MCF 10A (cell line): ENCODE measurements around the gene NDUFV3. TPM values are rescaled to one million over a fixed set of nuclear protein-coding genes. Genes with fewer than 3 reads are reported as not detected.
"Not testable (repeated sequence)": the region's sequence is repeated elsewhere in the genome, so short reads cannot be mapped to it uniquely, and the experiment has no call there.

Source experiments
- BruUV-seq: library from RNA; stranded (reverse); fragments of 400-500 nt; replicated peaks from 2 replicates; lab custom pipeline; 2021; lab: Mats Ljungman, UMichigan
- CTCF ChIA-PET: fragments of 300-600 bp; sonication (Branson Sonifier 250); formaldehyde crosslinking; extraction: SDS; loops from one replicate; lab custom pipeline; 2021; ENCODE audit warnings: antibody characterized with exemption, inconsistent platforms; lab: Yijun Ruan, JAX
- POLR2A ChIA-PET: fragments of 300-600, 350-650 bp; sonication (Branson Sonifier 250); formaldehyde crosslinking; extraction: SDS; loops from one replicate; lab custom pipeline; 2020; ENCODE audit warnings: antibody characterized with exemption, inconsistent platforms; lab: Yijun Ruan, JAX
- DNase-seq: peaks from one replicate; pipeline ENCODE4 v3.0.0-alpha.2; 2018; ENCODE audit not compliant: unreplicated experiment
- H3K27ac Mint-ChIP-seq: one replicate; pipeline ENCODE4 v1.8.0; 2022; ENCODE audit warnings: mild to moderate bottlenecking, low read depth, mixed read lengths; ENCODE audit not compliant: unreplicated experiment
- H3K27me3 Mint-ChIP-seq: one replicate; pipeline ENCODE4 v1.8.0; 2022; ENCODE audit warnings: mixed read lengths; ENCODE audit not compliant: insufficient read depth, unreplicated experiment
- H3K36me3 Mint-ChIP-seq: one replicate; pipeline ENCODE4 v1.8.0; 2022; ENCODE audit warnings: mild to moderate bottlenecking, moderate library complexity, mixed read lengths; ENCODE audit not compliant: insufficient read depth, unreplicated experiment
- H3K4me1 Mint-ChIP-seq: one replicate; pipeline ENCODE4 v1.8.0; 2022; ENCODE audit warnings: mixed read lengths; ENCODE audit not compliant: insufficient read depth, unreplicated experiment
- H3K4me3 Mint-ChIP-seq: one replicate; pipeline ENCODE4 v1.8.0; 2022; ENCODE audit warnings: mild to moderate bottlenecking, moderate library complexity, mixed read lengths; ENCODE audit not compliant: unreplicated experiment
- H3K9me3 Mint-ChIP-seq: one replicate; pipeline ENCODE4 v1.8.0; 2022; ENCODE audit warnings: mixed read lengths; ENCODE audit not compliant: unreplicated experiment
- intact Hi-C: fragments of 100-400 bp; cut with micrococcal nuclease; formaldehyde crosslinking; loops from 2 replicates; pipeline ENCODE4 v1.14.1; 2022
- total RNA-seq: library from RNA; stranded (reverse); gene quantifications from 2 replicates; pipeline ENCODE4 v1.2.3, GENCODE V29; 2022
- TF ChIP-seq, protein P1 (sequence below): fragments of 200-600 bp; IDR thresholded peaks from one replicate; pipeline ENCODE4 v1.8.0; 2022; ENCODE audit warnings: antibody characterized with exemption, mild to moderate bottlenecking; ENCODE audit not compliant: unreplicated experiment

The NDUFV3 gene
- total RNA-seq, 1 experiment from 2014 or later: 70.0 TPM

DNA sequence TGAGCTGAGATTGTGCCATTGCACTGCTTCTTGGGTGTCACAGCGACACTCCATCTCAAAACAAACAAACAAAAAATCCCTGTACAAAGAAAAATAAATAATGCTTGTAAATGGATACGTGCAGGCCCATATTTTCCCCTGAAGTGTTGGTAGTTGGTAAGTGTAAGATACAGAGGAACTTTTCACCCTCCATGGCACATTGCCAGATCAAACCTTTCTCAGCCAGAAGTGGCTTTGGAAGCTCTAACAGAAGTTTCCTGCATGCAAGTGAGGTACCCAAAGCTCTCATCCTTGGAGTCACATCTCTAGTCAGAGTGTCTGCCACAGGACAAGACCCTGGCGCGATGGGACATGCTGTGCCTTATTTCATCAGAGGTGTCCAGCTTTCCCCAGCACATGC is 7.3 kb downstream of the NDUFV3 start:
- intact Hi-C loops: no loop called here
- CTCF ChIA-PET: interaction anchor here (0.6 kb wide), 1 partner anchor 16 kb away, joined by 5 read pairs; no protein-coding TSS in a partner anchor
- H3K4me1 Mint-ChIP-seq: no peaks in the 10 kb centered on the region

DNA sequence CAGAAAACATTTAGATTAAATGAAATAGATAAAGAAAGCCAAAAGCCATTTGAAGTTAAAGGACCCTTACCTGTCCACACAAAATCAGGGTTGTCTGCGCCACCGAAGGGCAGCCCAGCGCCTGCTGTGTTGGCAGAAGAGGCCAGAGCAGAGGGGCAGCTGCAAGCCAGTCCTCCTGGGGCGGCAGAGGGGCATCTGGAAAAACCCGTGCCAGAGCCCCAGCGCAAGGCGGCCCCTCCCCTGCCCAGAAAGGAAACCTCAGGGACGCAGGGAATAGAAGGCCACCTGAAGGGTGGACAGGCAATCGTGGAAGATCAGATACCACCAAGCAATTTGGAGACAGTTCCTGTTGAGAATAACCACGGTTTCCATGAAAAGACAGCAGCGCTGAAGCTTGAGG is 10.7 kb downstream of the NDUFV3 start:
- H3K4me1 Mint-ChIP-seq: no peaks in the 10 kb centered on the region
- no peak for DNase-seq
- TF ChIP-seq, protein P1, sequence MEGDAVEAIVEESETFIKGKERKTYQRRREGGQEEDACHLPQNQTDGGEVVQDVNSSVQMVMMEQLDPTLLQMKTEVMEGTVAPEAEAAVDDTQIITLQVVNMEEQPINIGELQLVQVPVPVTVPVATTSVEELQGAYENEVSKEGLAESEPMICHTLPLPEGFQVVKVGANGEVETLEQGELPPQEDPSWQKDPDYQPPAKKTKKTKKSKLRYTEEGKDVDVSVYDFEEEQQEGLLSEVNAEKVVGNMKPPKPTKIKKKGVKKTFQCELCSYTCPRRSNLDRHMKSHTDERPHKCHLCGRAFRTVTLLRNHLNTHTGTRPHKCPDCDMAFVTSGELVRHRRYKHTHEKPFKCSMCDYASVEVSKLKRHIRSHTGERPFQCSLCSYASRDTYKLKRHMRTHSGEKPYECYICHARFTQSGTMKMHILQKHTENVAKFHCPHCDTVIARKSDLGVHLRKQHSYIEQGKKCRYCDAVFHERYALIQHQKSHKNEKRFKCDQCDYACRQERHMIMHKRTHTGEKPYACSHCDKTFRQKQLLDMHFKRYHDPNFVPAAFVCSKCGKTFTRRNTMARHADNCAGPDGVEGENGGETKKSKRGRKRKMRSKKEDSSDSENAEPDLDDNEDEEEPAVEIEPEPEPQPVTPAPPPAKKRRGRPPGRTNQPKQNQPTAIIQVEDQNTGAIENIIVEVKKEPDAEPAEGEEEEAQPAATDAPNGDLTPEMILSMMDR: no peak
- H3K9me3 Mint-ChIP-seq: no peaks in the 10 kb centered on the region
- intact Hi-C loops: no loop called here
- H3K36me3 Mint-ChIP-seq: peaks cover 91% of the 10 kb centered on the region
- POLR2A ChIA-PET: interaction anchor here (1.2 kb wide), 1 partner anchor 11 kb away, joined by 4 read pairs; no protein-coding TSS in a partner anchor
- no peaks in the 10 kb centered on the region for H3K27me3 Mint-ChIP-seq
- no peak overlapping the region for H3K4me3 Mint-ChIP-seq
- CTCF ChIA-PET: no interaction called here
- no TSS peak for BruUV-seq
- no peak overlapping the region for H3K27ac Mint-ChIP-seq

More for the DNA sequence above, 7.3 kb downstream of the NDUFV3 start:
- POLR2A ChIA-PET: interaction anchor here (0.6 to 0.8 kb wide), 2 partner anchors 9 to 1117 kb away, joined by 3 to 5 read pairs; no protein-coding TSS in a partner anchor
- no peak for DNase-seq
- H3K4me3 Mint-ChIP-seq: no peak overlapping the region
- no peaks in the 10 kb centered on the region for H3K9me3 Mint-ChIP-seq
- BruUV-seq: no TSS peak
- TF ChIP-seq, protein P1: no peak
- no peaks in the 10 kb centered on the region for H3K27me3 Mint-ChIP-seq
- peaks cover 84% of the 10 kb centered on the region for H3K36me3 Mint-ChIP-seq
- no peak overlapping the region for H3K27ac Mint-ChIP-seq

DNA sequence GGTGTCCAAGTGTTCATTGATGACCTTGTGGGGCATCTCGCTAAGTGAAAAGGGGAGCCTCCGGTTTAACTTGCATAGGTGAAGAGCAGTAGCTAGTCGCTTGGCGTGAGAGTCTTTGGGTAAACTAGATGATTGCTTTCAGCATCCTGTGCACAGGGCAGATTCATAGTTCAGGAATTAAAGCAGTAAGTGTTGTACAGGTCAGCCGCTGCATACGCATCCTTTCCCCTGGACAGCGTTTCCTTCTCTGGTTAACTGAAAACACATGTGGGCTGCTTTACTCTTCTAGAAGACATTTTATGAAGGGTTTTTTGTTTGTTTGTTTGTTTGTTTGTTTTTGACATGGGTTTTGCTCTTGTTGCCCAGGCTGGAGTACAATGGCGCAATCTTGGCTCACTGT is 12.1 kb downstream of the NDUFV3 start:
- Mint-ChIP-seq H3K9me3 (no peaks in the 10 kb centered on the region), H3K36me3 (peaks cover 100% of the 10 kb centered on the region)
- CTCF ChIA-PET: no interaction called here

DNA sequence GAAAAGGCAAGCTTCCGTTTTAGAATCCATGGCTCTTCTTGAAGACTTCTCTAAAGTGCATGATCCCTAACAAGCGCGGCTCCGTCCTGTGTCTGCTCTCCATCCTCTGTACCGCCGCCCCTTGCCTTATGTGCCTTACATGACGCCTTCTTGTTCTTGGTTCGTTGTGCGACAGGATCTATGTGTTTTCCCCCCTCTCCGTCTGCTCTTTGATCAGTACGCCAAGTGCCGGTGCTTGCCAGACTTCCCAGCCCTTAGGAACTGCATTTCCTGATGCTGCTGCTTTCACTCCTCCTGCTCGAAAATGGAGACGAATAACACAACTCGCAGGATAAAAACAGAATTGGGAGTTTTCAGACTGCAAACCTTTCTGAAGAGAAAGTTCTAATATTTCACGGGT is 13.1 kb downstream of the NDUFV3 start:
- no peaks in the 10 kb centered on the region for H3K4me1 Mint-ChIP-seq
- TF ChIP-seq, protein P1: no peak
- no peaks in the 10 kb centered on the region for H3K27me3 Mint-ChIP-seq
- ChIA-PET CTCF (no interaction called here), POLR2A (interaction anchor here (0.6 kb wide), 1 partner anchor 76 kb away, joined by 3 read pairs; no protein-coding TSS in a partner anchor)
- no peak for DNase-seq
- intact Hi-C loops: no loop called here
- H3K4me3 Mint-ChIP-seq: no peak overlapping the region
- H3K27ac Mint-ChIP-seq: peak overlapping the region; percentile 27
- BruUV-seq: no TSS peak
- H3K36me3 Mint-ChIP-seq: peaks cover 100% of the 10 kb centered on the region
- no peaks in the 10 kb centered on the region for H3K9me3 Mint-ChIP-seq

More for the DNA sequence above, 12.1 kb downstream of the NDUFV3 start:
- Mint-ChIP-seq H3K27me3 (no peaks in the 10 kb centered on the region), H3K4me1 (no peaks in the 10 kb centered on the region), H3K4me3 (no peak overlapping the region), H3K27ac (no peak overlapping the region)
- no peak for DNase-seq
- TF ChIP-seq, protein P1: no peak
- intact Hi-C loops: no loop called here
- BruUV-seq: no TSS peak
- POLR2A ChIA-PET: interaction anchor here (0.9 kb wide), 1 partner anchor 12 kb away, joined by 3 read pairs; no protein-coding TSS in a partner anchor

DNA sequence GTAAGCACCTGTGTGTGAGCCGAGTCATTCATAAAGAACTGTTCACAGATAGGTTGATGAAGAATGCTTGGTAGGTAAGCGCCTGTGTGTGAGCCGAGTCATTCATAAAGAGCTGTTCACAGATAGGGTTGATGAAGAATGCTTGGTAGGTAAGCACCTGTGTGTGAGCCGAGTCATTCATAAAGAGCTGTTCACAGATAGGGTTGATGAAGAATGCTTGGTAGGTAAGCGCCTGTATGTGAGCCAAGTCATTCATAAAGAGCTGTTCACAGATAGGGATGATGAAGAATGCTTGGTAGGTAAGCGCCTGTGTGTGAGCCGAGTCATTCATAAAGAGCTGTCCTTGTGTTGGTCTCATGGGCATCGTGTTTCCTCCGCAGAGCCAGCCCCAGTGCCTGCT is 15.4 kb downstream of the NDUFV3 start:
- H3K27me3 Mint-ChIP-seq, BruUV-seq, DNase-seq, intact Hi-C loops, H3K9me3 Mint-ChIP-seq, H3K4me3 Mint-ChIP-seq, H3K4me1 Mint-ChIP-seq, H3K27ac Mint-ChIP-seq: not testable (repeated sequence)
- ChIA-PET POLR2A (interaction anchor here (1.1 kb wide), 1 partner anchor 65 kb away, joined by 4 read pairs; no protein-coding TSS in a partner anchor), CTCF (interaction anchor here (0.7 kb wide), 1 partner anchor 466 kb away, joined by 3 read pairs; no protein-coding TSS in a partner anchor)
- peaks cover 98% of the 10 kb centered on the region for H3K36me3 Mint-ChIP-seq

DNA sequence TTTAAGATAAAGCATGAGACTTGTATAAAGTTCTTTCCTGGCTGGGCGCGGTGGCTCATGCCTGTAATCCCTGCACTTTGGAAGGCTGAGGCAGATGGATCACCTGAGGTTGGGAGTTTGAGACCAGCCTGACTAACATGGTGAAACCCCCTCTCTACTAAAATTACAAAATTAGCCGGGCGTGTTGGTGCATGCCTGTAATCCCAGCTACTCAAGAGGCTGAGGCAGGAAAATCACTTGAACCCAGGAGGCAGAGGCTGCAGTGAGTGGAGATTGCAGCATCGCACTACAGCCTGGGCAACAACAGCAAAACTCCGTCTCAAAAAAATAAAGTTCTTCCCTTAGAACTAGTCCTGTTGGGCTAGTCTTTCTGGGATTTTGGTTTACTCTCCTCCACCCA is 18.8 kb downstream of the NDUFV3 start:
- intact Hi-C loops, H3K4me3 Mint-ChIP-seq, H3K27ac Mint-ChIP-seq, H3K27me3 Mint-ChIP-seq, H3K9me3 Mint-ChIP-seq, DNase-seq, H3K4me1 Mint-ChIP-seq, CTCF ChIA-PET, BruUV-seq: not testable (repeated sequence)
- POLR2A ChIA-PET: interaction anchor here (0.6 kb wide), 1 partner anchor 441 kb away, joined by 4 read pairs; no protein-coding TSS in a partner anchor
- peaks cover 73% of the 10 kb centered on the region for H3K36me3 Mint-ChIP-seq
